GM21576 (cell line): Measurements from ENCODE around the gene ARMC9.
"Not testable (repeated sequence)": the region's sequence is repeated elsewhere in the genome, so short reads cannot be mapped to it uniquely, and the experiment has no call there.

Experiments
- ATAC-seq: cut with Tn5 transposase; IDR thresholded peaks from one replicate; pipeline ENCODE4 v1.9.1; 2021; ENCODE audit warnings: mild to moderate bottlenecking, moderate library complexity; ENCODE audit not compliant: unreplicated experiment

The ARMC9 gene

GRCh38 chr2:231241755-231242507 is 43.5 kb downstream of the ARMC9 start:
- ATAC-seq: no peak

GRCh38 chr2:231243866-231244265 is 45.4 kb downstream of the ARMC9 start:
- ATAC-seq: no peak

GRCh38 chr2:231244382-231245248 is 46.2 kb downstream of the ARMC9 start:
- ATAC-seq: no peak

GRCh38 chr2:231245249-231246094 is 47.0 kb downstream of the ARMC9 start:
- ATAC-seq: no peak

- ATAC-seq: no peak
Observed at GRCh38 chr2:231246171-231246842, 47.9 kb downstream of the ARMC9 start.

- ATAC-seq: no peak
Observed at GRCh38 chr2:231250146-231250545, 51.7 kb downstream of the ARMC9 start.

- no peak for ATAC-seq
Observed at GRCh38 chr2:231250698-231251097, 52.3 kb downstream of the ARMC9 start.

GRCh38 chr2:231253292-231253691 is 54.9 kb downstream of the ARMC9 start:
- not testable (repeated sequence) for ATAC-seq

- ATAC-seq: no peak
Observed at GRCh38 chr2:231256494-231256893, 58.1 kb downstream of the ARMC9 start.

GRCh38 chr2:231257763-231258162 is 59.3 kb downstream of the ARMC9 start:
- ATAC-seq: no peak

- no peak for ATAC-seq
Observed at GRCh38 chr2:231258701-231259100, 60.3 kb downstream of the ARMC9 start.

- no peak for ATAC-seq
Observed at GRCh38 chr2:231259104-231259503, 60.7 kb downstream of the ARMC9 start.

GRCh38 chr2:231260442-231261208 is 62.2 kb downstream of the ARMC9 start:
- no peak for ATAC-seq

- ATAC-seq: no peak
Observed at GRCh38 chr2:231263118-231263831, 64.8 kb downstream of the ARMC9 start.

- ATAC-seq: no peak
Observed at GRCh38 chr2:231270221-231271114, 72.0 kb downstream of the ARMC9 start.

GRCh38 chr2:231272991-231273390 is 74.6 kb downstream of the ARMC9 start:
- no peak for ATAC-seq

GRCh38 chr2:231276987-231277386 is 78.6 kb downstream of the ARMC9 start:
- ATAC-seq: no peak

GRCh38 chr2:231277962-231278361 is 79.5 kb downstream of the ARMC9 start:
- no peak for ATAC-seq
